Prostate gland (tissue), 2 donors: ENCODE measurements around the gene CRIP3.

ENCODE experiments used
- POLR2A ChIP-seq: fragments of 450-650 bp; IDR thresholded peaks from one replicate; pipeline ENCODE4 v1.6.1; 2016; ENCODE audit warnings: antibody characterized with exemption, mild to moderate bottlenecking
- TF ChIP-seq, protein P1 (sequence below), 4 experiments: fragments of 200-600 bp in 2 of 4; fragments of 450-650 bp in 2 of 4; sonication (generic) in 2 of 4; IDR thresholded peaks; 1 replicate in 3 of 4; 2 replicates in 1 of 4; pipeline ENCODE4 v1.5.1; 2016 to 2019; ENCODE audit warnings: antibody characterized with exemption in 4 of 4, mild to moderate bottlenecking in 2 of 4, moderate library complexity in 2 of 4

DNA sequence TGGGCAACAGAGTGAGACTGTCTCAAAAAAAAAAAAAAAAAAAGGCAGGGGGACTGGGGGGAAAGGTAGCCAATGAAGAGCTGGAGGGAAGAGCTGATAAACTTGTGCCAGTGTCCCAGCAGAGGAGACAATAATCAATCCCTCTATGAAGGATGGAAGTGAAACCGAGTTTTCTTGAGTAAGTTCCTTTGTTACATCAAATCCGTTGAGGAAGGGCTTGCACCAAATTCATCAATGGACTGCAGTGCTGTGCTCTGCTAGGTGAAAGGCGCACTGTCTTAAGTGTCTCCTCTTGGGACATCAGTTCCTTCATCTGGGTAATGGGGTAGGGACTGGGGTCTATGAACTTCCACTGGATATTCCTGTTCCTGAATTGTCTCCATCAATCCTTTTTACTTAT is 3.0 kb upstream of the CRIP3 start:
- TF ChIP-seq, protein P1, sequence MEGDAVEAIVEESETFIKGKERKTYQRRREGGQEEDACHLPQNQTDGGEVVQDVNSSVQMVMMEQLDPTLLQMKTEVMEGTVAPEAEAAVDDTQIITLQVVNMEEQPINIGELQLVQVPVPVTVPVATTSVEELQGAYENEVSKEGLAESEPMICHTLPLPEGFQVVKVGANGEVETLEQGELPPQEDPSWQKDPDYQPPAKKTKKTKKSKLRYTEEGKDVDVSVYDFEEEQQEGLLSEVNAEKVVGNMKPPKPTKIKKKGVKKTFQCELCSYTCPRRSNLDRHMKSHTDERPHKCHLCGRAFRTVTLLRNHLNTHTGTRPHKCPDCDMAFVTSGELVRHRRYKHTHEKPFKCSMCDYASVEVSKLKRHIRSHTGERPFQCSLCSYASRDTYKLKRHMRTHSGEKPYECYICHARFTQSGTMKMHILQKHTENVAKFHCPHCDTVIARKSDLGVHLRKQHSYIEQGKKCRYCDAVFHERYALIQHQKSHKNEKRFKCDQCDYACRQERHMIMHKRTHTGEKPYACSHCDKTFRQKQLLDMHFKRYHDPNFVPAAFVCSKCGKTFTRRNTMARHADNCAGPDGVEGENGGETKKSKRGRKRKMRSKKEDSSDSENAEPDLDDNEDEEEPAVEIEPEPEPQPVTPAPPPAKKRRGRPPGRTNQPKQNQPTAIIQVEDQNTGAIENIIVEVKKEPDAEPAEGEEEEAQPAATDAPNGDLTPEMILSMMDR (IDR thresholded peaks at IDR 0.05), result no peak
- TF ChIP-seq POLR2A, result no peak
